ENCODE measurements around the gene SNX30. TPM values are rescaled to one million over a fixed set of nuclear protein-coding genes. Genes with fewer than 3 reads are reported as not detected.

Gene SNX30
- total RNA-seq, 1 donor = 22.0 TPM

DNA sequence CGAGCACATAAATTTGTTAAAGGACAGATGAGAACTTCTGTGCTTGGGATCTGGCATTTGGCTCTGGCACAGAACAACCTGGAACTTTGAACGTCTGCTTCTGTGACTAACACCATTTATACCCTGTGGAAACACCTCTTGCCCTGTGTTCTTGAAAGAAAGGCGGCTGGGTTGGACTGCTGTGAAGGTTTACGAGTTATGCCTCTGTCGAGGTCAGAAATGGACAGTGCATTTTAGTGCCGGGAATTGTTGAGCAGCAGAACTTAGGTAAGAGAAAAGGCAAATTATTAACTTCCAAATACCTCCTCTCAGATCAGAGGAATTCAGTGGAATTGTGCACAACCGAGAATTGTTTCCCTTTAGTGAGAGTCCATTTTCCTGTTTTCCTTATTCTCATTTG is 18.6 kb upstream of the SNX30 start:
- H3K4me3 ChIP-seq (ENCODE audit: low read depth, low read length) = no peak overlapping the region
- TF ChIP-seq CTCF (IDR thresholded peaks at IDR 0.05; ENCODE audit: insufficient read depth, low read length) = no peak
- DNase-seq (ENCODE audit: low read depth) = no peak

DNA sequence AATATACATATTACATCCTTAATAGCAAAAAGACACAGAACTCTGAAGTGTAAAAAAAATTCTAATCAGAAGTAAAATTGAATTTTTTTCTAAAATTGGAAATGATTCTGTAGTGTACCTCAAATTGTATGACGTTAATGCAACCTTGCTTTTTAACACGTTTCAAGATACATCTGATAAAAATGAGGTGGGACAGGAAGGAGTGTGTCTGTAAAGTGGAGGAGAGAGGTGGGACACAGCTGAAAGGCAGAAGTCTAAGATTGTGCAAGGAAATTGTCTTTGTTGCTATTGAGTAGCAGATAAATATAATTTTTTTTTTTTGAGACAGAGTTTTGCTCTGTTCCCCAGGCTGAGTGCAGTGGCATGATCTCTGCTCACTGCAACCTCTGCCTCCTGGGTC is 15.7 kb upstream of the SNX30 start:
- TF ChIP-seq CTCF (IDR thresholded peaks at IDR 0.05; ENCODE audit: insufficient read depth, low read length) = no peak
- no peak for DNase-seq (ENCODE audit: low read depth)
- H3K4me3 ChIP-seq (ENCODE audit: low read depth, low read length) = no peak overlapping the region

GRCh38 chr9:112743216-112743836 is 7.2 kb upstream of the SNX30 start:
- H3K4me3 ChIP-seq (ENCODE audit: low read depth, low read length) = no peak overlapping the region
- TF ChIP-seq CTCF (IDR thresholded peaks at IDR 0.05; ENCODE audit: insufficient read depth, low read length) = peak; percentile 33
- no peak for DNase-seq (ENCODE audit: low read depth)

- no peak for TF ChIP-seq CTCF (IDR thresholded peaks at IDR 0.05; ENCODE audit: insufficient read depth, low read length)
- no peak overlapping the region for H3K4me3 ChIP-seq (ENCODE audit: low read depth, low read length)
- DNase-seq (ENCODE audit: low read depth) = no peak
Measured at GRCh38 chr9:112744177-112744576, 6.4 kb upstream of the SNX30 start.

DNA sequence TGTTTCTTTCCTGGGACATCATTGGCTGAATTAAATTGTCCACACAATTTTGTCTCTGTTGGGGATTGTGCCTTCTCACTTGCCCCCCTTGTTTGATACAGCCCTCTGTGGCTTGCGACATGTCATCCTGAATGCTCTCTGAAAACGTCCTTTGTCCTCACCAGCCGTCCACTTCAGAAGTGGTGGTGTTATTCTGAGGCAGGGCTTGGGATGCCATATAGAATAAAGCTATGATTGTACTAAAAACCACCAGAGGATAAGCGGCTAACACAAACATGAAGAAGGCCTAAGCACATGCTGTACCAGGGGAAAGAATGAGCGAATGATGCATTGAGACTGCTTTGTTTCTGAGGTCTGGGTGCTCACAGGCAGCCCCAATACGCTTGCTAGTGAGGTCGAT is 3.5 kb upstream of the SNX30 start:
- no peak for TF ChIP-seq CTCF (IDR thresholded peaks at IDR 0.05; ENCODE audit: insufficient read depth, low read length)
- no peak overlapping the region for H3K4me3 ChIP-seq (ENCODE audit: low read depth, low read length)
- DNase-seq (ENCODE audit: low read depth) = no peak

DNA sequence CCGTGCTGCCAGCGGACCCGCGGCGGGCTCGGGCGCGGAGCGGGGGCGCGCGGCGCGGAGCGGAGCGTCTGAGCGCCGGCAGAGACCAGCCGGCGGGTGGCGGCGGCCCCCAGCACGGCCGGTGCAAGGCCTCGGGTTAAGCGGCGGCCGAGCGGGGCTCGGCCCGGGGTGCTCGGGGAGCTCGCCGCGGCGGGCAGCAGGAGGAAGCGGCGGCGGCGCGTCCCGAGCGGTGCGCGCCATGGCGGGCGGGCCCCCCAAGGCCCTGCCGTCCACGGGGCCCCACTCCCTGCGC is 150 bp downstream of the SNX30 start:
- no peak for TF ChIP-seq CTCF (IDR thresholded peaks at IDR 0.05; ENCODE audit: insufficient read depth, low read length)
- peak overlapping the region; percentile 97 for H3K4me3 ChIP-seq (ENCODE audit: low read depth, low read length)

More for the DNA sequence above, 150 bp downstream of the SNX30 start:
- no peak for DNase-seq (ENCODE audit: low read depth)
